ENCODE results near the gene DIPK1C.
A peak's percentile ranks its signal among the peaks of the same experiment; 100 is the strongest.
"Not testable (repeated sequence)": the region's sequence is repeated elsewhere in the genome, so short reads cannot be mapped to it uniquely, and the experiment has no call there.

Gene DIPK1C

DNA sequence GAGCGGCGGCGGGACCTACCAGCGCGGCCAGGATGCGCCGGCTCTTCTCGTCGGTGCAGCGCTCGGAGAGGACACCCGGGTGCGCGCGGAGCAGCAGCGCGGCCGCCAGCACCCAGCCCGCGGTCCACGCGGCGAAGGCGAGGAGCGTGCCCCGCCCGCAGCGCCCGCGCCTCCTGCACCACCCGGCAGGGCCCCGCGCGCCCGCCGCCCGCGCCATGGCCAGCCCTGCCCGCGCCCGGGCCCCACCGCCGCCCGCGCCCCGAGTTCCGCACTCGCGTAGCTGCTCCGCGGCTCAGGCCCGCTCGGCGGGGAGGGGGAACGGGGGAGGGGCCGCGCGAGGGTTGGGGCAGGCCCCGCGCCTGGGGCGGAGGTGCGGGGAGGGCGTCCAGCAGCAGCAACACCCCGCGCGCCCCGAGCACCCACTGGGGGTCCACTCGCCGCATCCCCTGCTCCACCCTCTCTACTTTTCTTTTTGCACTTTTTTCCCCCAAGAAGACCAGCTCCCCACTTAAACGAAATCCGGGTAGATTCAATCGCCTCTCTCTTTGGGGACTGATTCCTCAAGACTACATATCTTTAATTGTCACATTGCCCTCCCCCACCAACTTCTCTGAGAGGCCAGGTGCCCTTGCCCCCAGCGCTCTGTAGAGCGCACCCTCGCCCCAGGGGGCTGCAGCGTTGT lies at the start of gene DIPK1C:
Gene DIPK1C (minus strand): TSS at position 266 of the 682 bp plus-strand sequence. CDS start 49 bp downstream, at position 217.
- DNase-seq = no peak

DNA sequence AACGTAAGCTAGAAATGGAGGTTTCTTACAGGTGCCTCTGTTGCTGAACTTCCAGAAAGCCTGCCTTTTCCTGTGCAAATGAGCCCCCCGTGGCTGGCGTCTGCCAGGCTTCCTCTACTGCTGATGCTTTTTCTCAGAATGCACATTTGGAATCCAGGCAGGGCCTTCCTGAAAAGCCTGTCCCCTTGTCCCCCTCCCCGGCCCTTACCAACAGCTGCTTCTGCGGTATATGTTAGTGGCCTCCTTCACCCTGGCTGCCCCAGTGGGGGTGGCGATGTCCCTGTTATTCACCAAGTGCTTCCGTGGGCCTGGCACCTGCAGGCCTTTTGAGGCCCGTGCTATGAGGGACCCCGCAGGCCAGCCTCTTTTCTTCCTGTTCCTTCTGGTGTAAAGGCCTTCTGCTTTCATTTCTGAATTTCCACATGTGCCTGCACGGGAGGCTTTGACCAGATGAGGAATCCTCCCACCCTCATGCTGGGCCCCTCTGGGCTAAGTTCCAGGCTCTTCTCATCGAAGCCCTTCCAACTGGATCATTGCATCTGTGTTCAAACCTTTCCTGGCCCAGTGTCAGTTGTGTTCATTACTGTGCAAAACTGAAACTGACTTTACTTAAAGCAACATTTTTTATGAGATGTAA lies 49.5 kb upstream of the DIPK1C start:
- DNase-seq = no peak

DNA sequence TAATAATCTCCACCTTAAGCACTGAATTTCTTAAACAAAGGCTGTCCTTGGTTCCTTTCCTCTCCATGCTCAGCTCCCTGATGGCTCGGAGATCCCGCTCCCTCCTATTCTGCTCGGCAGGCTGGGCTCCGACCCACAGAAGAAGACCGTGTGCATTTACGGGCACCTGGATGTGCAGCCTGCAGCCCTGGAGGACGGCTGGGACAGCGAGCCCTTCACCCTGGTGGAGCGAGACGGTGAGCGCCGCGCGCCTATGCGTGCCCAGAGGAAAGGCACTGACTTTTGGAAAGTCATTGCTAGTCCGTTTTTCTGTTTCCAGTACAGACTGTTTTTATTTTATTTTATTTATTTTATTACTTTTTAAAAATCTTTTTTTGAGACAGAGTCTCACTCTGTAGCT lies 48.7 kb upstream of the DIPK1C start:
- DNase-seq = no peak

DNA sequence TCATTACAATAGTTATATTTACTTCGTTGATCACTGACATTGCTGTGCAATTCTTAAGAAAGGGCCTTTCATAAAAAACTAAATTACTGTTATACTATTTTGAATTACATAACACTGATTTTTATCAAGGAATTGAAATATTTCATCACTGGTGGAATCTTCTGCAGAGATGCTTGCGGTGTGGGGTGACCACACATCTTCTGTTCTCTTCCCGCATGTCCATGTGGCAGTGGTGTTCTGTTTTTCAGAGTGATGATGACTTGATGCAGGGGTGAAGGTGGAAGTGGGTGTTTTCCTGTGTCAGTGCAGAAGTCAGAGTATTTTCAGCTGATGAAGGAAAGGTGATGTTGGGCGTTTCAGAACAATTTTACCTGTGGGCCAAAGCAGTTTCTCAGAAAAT lies 46.0 kb upstream of the DIPK1C start:
- DNase-seq = no peak

DNA sequence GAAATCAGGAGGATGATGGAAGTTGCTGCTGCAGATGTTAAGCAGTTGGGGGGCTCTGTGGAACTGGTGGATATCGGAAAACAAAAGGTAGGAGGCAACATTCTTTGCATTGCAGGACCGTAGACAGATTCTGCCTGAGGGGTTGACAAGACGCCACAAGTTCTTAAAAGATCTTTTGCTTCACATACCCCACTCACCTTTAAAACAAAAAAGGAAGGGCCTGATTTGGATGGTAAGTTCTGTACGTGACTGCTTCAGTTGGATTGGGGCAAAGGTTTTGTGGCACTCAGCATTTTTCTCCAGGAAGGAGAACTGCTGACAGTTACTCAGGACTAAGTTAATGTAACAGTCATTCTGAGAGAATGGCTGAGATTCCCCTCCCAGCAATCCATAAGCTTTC lies 44.3 kb upstream of the DIPK1C start:
- no peak for DNase-seq

DNA sequence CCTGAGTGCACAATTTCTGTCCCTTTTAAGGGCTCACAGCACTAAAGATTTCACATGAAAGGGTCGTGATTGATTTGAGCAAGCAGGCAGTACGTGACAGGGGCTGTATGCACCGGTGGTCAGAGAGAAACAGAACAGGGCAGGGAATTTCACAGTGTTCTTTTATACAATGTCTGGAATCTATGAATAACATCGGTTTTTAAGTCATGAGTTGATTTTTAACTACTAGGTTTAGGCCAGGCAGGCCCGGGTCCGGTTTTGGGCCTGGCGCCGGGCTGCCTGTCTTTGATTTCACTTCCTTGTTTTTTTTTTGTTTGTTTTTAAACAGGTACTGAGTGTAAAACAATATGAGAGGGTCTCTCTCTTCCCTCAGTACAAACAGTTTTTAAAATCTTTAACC lies 43.7 kb upstream of the DIPK1C start:
- DNase-seq = not testable (repeated sequence)

DNA sequence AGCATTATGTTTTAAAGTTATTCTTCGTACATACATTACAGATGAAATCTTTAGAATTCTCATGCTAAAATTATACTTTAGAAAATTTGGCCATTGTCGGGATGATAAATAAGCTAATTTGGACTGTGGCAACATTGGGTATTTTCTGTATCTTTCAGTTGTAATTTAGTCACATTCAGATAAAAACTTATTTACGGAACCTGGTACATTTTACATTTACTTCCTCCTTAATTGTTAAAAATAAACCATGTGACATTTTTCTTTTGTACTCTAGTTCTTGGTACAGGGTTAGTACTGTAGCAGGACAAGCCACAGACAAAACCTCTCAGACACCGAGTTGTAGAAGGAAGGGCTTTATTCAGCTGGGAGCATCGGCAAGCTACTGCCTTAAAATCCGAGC lies 43.3 kb upstream of the DIPK1C start:
- DNase-seq = no peak

DNA sequence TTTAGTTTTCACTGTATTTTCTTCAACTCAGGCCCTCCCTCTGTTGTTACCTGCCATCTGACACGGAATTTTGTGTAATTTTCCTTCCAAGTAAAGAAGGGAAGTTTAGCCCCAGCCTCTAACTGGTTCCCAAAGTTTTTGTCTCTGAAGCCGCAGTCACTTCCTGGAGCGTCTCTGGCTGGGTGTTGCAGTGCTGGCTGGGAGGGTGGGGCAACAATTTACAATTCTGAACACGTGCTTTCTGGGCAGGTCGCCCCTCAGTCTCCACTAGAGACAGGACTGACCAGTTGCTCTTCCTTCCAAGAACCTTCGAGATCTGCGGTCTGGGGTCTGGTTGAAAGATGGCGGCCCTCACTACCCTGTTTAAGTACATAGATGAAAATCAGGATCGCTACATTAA lies 42.5 kb upstream of the DIPK1C start:
- DNase-seq = no peak

DNA sequence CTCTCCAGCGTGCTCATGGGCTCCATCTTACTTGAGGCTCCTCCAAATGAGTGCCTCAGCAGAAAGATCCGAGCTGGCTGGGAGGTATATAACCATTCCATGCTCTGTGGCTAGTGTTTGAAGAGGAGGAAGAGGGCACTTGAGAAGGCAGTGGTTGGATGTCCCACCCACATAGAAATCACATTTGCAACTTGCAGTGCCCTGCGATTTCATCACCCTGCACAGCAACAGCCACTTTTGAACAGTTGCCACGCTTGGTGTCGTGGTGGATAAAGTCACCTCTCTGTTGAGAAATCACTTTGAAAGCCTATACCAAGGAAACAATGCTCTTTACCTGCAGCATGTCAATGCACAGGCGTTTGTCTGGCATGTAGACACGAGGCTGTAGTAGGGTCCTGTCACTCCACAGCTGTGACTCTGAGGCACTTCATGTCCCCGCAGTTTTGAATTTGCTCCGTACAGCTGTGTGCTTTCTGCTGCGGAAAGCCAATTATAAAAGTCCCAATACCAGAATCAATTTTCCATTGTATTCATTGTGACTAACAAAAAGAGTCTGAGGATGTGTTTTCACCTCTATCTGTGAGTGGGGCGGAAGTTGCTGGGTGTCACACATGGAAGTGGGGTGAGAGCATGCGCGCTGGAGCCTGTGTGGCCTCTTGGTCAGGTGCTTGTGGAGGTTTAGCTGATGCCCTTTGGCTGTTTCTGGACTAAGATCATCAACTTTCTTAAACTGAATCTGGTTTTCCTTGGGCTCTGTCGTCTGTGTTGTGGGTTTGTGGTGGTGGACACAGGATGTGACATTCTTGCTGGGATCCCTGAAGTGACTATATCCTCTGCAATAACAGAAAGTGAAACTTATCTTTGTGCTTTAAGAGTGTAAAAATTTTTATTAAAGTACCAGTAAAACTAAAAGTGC lies 41.9 kb upstream of the DIPK1C start:
- DNase-seq = no peak

DNA sequence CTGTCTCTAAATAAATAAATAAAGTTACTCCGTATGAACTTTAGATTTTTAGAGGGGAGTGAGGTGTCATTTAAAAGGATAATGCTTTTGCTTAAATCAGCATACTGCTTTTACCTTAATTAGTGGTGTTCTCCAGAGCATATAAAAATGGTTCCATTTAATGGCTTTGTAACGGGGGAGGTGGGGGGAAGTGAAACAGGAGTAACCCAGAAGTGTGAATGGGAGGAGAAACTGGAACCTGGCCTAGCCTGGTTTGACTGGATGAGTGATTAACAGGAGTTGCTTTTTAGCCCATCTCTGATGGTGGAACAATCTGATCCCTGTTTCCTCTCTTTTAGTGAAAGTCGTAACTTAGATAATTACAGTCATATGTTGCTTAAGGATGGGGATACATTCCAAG lies 40.7 kb upstream of the DIPK1C start:
- no peak for DNase-seq

DNA sequence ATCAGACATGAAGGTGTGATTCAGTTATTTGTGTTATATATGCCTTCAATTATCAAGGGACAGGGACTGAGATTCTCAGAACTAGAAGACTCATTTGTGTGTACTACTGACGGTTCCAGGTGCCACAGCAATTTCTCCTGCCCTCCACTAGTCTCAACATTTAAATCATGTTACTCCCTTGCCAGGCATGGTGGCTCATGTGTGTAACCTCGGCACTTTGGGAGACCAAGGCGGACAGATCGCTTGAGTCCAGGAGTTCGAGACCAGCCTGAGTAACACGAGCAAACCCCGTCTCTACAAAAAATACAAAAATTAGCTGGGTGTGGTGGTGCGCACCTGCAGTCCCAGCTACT lies 40.2 kb upstream of the DIPK1C start:
- no peak for DNase-seq

DNA sequence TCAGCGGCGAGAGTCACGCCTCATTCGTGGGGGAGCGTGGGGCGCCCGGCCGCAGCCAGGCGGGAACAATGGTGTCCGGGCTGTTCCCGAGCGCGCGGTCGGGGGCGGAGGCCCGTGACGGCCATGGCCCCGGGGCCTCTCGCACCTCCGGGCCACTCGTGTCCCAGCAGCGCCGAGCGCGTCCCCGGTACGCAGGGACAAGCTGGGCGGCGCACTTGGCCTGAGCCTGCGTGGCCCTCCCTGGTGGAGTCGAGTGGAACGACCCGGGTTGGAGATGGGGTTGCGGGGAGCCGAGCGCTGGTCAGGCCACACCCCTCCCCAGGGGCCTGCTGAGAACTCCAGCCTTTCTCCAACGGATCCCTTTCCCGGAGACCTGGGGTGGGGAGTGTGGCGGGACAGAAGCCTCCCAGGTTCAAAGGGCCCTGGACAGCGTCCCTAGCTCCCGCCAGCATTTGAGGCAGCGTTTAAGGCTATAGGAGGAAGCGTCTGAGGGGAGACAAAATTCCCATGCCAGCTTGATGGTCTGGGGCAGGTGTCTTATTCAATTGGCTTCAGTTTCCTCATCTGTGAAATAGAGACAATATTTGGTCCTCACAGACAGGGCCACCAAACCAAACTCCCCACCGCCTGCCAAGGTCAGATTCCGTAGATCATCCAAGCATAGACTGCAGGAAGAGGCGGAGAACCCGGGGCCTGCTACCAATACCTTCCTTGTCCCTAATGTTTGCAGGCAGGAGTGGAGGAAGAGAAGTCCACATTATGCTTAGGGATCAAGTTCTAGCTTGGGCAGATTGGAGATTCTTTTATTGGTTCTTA lies 39.6 kb upstream of the DIPK1C start:
- no peak for DNase-seq

DNA sequence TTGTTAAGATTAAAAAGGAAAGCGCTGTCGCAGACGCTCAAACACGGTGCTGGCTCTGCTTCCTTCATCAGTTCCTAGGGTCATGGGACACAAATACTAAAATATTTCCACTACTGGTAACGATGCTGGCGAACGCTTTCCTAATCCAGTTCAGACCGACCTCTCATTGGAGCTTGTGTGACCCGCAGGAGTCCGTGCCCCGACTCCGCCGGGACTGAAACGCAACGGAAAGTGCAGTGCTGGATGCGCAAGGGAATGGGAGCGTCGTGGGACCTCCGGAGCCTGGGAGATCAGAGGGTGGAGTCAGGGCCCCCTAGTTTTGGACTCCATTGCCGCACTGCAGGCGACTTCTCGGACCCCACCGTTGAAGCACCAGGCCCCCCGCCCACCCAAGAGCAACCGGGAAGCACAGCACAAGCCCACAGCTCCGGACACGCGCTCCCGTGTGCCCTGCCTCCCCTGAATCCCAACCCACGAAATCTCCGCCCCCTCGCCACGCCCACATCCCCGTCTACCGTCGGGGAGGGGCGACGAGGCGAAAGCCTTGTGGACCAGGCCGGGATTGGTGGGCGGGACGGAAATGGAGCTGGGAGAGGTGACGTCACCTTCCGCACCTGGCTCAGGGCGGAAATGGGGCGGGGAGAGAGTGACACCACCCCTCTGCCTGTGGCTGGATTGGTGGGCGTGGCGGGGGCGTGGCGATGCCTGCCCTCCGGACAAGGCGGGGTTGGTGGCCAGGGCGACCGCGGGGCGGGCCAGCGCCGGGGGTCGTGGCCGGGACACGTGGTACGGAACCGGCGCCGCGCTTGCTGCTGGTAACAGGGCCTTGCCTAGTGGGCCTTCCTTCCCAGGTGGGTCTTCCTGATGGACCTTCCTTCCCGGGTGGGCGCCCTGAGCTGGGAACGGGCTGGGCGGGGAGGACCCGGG lies 38.7 kb upstream of the DIPK1C start, which contains the start of gene CNDP2:
Gene CNDP2 (plus strand): TSS at position 783 of the 927 bp plus-strand sequence. CDS start 3,611 bp downstream, outside the sequence.
- DNase-seq = peak; percentile 93

DNA sequence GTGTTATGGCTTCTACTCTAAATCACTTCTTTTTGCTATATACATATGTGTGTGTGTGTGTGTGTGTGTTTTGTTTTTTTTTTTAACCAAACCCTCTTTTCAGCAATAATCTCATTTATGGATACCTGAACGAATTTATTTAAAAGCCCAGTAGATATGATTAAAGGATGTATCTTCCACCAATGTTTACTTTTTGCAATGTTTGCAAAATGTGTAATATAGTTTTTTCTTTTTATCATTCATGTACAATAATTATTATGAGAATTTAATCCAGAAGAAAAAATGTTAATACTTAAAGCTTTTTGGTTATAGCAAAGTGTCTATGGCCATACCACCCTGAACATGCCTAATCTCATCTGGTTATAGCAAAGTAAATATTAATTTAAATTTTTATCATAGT lies 37.4 kb upstream of the DIPK1C start:
- DNase-seq = no peak

DNA sequence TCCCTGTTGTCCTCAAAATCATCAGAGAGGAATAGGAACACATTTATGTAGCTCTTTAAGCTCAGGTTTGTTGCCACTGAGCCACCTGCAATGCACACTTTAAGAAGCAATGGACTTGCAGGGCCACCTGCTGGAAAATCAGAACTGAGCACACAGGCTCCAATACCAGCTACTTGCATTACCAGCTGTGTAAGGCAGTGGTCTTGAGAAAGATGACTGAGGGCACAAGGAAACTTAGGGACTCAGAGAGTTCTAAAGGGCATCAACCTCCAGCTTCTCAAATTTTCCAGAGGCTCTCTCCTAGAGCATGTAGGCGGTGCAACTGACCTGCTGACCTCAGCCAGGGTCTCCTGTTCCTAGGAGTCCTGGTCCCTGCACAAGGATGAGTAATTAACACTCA lies 36.6 kb upstream of the DIPK1C start:
- DNase-seq = no peak

DNA sequence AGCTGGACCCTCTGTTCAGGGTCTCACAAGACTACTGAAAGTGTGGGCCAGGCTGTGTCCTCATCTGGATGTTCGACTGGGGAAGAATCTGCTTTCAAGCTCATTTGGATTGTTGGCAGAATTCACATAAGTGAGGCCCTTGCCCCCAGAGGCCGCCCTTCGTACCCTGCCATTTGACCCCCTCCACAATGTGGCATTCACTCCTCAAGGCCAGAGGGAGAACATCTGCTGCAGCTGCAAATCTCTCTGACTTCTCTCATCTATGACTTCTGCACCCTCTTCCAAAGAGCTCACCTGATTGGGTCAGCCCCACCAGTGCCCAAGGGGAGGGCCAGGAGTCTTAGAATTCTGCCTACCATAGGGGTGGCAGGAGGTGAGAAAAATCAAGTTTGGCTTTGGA lies 35.2 kb upstream of the DIPK1C start:
- no peak for DNase-seq

DNA sequence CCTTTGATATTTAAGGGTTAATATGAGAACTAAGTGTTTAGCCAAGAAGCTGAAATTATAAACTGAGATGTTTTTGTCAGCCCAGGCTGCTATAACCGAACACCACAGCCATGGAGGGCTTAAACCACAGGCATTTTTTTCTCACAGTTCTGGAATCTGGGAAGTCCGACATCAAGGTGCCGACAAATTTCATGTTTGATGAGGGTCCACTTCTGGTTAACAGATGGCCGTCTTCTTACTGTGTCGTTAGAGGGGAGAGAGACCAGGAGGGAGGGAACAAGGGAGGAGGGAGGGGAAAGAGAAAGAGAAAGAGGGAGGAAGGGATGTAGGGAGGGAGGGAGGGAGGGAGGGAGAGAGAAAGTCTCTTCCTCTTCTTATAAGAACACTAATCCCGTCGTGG lies 32.6 kb upstream of the DIPK1C start:
- no peak for DNase-seq

DNA sequence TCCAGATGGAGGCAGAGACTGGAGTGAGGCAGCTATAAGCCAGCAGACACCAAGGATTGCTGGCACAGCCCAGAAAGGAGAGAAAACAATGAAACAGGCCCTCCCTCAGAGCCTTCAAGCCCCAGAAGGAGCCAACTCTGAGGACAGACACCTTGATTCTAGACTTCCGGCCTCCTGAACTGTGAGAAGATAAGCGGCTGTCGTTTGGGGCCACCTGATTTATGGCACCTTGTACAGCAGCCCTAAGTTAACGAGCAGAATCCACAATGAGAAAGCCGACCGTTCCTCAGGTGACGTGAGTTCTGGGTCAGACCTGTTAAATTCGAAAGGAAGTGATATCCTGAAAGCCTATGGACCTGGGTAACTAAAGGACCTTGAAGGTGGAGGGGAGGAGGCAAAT lies 31.8 kb upstream of the DIPK1C start:
- DNase-seq = no peak

DNA sequence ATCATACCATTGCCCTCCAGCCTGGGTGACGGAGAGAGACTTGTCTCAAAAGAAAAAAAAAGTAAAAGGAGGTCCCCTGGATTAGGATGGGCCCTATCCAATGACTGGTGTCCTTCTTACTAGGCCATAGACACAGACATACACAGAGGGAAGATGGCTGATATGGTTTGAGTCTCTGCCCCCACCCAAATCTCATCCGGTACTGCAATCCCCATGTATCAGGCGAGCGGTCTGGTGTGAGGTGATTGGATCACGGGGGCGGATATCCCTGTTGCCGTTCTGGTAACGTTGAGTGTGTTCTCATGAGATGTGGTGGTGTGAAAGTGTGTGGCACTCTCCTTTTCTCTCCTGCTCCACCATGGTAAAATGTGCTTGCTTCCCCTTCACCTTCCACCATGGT lies 31.2 kb upstream of the DIPK1C start:
- DNase-seq = no peak

DNA sequence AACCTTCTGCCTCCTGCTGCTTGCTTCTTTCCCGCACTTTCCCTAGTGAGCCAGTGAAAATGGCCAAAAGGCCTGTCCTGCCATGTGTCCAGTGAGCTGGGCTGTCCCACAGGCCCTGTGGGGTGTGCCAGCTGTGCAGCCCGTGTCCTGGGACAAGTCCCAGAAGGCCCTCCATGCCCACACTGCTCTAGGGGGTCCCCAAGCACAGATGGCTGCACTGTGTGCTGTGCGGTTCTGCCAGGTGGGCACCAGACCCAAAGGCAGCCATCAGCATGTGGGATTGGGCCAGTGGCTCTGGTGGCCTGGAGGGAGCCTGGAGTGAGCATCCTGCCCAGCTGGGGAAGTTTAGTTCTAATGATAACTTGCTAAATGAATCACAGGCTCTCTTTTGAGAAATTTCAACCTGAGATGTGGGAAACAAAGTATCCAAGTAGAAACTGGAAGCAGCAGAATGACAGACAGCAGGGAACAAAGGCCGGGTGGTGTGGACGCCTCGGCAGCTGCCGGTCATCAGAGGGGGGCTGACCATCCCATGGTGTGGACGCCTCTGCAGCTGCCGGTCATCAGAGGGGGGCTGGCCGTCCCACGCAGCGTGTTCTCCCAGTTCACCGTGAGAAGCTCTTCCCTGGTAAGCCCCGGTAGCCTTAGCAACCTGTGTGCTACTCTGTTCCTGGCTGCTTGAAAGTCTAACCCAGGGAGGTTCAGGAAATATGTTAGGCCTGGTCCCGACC lies 29.2 kb upstream of the DIPK1C start:
- no peak for DNase-seq

DNA sequence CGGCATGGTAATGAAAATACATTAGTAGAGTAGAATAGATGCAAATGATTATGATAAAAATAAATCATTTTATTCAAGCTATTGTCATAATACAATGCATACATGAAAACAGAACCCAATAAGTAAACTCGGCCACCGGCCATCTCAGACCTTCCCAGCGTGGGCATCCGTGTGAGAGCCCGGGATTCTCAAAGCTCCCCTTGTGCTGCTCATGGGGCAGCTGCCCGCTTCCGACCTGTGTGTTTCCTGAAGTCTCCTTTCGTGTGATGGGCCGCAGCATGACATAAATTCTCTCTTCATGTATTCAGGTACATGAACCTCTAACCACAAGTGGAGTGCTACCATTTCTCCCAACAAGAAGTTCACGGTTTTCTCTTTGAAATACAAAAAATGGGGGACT lies 25.6 kb upstream of the DIPK1C start:
- DNase-seq = no peak

Data from NCI-H2029 (cell line).